Mucosa of stomach (tissue), 1 donor: ENCODE data around the gene CBX4.

Experiments used
- H3K27me3 ChIP-seq: one replicate; pipeline ENCODE4 v1.7.0; 2013; ENCODE audit warnings: mild to moderate bottlenecking, low read length; ENCODE audit not compliant: control insufficient read depth, insufficient read depth
- H3K36me3 ChIP-seq: one replicate; pipeline ENCODE4 v1.7.0; 2013; ENCODE audit warnings: low read length; ENCODE audit not compliant: control insufficient read depth, insufficient read depth
- H3K4me1 ChIP-seq: one replicate; pipeline ENCODE4 v1.7.0; 2013; ENCODE audit warnings: mild to moderate bottlenecking, low read length; ENCODE audit not compliant: control insufficient read depth, insufficient read depth
- H3K4me3 ChIP-seq: one replicate; pipeline ENCODE4 v1.7.0; 2013; ENCODE audit warnings: low read length
- H3K9ac ChIP-seq: one replicate; pipeline ENCODE4 v1.7.0; 2013; ENCODE audit warnings: mild to moderate bottlenecking, low read length, moderate library complexity
- H3K9me3 ChIP-seq: one replicate; pipeline ENCODE4 v1.7.0; 2013; ENCODE audit warnings: mild to moderate bottlenecking, low read length, moderate library complexity; ENCODE audit not compliant: control insufficient read depth
- donor health status: Pancreatic carcinoma.

Gene CBX4

DNA sequence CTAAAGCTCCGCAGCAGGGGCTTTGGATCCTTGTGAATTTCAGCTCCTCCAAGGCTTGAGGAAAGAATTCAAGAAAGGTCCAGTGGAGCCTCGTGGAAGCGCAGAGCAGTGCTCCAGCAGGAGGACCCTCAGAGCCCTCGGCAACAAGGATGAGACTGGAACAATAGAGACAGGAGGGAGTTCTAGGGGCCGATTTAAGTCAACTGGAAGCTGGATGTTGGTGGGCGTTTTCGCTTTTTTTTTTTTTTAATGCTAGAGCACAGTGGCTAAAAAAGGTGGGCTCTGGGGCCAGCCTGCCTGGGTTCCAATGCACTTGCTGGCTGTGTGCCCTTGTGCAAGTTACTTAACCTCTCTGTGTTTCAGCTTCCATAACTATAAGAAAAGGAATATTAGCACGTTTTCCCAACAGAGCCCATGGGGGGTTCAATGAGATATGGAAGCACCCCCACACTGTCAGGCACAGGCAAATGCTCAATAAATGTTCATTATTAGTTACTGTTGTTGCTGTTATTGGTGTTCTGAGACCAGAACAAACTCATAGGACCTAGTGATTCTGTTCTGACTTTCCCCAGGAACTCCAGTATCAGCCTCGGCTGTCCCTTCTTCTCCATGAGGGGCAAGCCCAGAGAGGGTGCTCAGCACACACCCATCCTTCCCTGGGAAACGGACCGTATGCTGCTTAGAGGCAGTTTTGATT is 37.1 kb downstream of the CBX4 start:
- Histone ChIP-seq H3K9ac (no peak overlapping the region), H3K4me3 (no peak overlapping the region), H3K36me3 (no peaks in the 10 kb centered on the region), H3K4me1 (peaks cover 58% of the 10 kb centered on the region), H3K9me3 (peaks cover 4% of the 10 kb centered on the region), H3K27me3 (peaks cover 96% of the 10 kb centered on the region)

DNA sequence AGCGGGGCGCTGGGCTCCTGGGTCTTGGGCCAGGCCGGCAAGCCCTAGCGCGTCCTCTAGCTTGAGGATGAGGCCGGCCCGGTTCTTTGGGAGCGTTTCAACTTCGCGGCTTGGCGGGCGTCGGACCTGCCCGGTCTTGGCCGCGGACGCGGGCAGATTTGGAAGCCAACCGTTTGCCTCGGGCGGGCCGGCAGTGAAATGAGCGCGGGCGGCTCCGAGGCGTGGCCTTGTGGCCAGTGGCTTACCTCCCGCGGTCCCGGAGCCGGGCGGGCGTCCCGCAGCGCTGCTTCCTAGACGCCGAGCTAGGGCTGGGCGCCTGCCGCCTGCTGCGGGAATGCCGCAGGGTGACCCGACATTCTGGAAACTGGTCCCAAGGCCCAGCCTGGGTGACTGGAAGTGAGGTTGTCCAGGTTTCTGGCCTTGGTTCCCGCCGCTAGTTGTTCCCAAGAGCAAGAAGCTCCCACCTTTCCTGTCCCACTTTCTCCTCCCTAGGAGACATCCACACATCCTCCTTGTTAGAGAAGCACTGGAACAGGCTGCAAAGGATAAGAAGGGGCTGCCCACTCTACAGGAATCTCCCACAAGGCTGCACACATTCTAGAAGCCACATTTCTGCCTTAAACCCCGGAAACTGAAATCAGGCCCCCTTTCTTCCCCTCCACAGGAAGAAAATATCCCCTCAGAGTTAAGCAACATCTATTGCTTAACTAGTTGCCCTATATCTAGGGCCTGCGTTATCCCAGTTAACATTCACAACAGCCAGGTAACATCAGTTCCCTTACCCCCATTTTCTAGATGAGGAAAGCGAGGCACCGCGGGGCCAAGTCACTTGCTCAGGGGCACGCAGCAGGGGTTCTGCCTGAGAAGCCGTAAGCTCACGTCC is 37.8 kb downstream of the CBX4 start:
- Histone ChIP-seq H3K4me3 (peak overlapping the region; percentile 46), H3K4me1 (peaks cover 59% of the 10 kb centered on the region)

DNA sequence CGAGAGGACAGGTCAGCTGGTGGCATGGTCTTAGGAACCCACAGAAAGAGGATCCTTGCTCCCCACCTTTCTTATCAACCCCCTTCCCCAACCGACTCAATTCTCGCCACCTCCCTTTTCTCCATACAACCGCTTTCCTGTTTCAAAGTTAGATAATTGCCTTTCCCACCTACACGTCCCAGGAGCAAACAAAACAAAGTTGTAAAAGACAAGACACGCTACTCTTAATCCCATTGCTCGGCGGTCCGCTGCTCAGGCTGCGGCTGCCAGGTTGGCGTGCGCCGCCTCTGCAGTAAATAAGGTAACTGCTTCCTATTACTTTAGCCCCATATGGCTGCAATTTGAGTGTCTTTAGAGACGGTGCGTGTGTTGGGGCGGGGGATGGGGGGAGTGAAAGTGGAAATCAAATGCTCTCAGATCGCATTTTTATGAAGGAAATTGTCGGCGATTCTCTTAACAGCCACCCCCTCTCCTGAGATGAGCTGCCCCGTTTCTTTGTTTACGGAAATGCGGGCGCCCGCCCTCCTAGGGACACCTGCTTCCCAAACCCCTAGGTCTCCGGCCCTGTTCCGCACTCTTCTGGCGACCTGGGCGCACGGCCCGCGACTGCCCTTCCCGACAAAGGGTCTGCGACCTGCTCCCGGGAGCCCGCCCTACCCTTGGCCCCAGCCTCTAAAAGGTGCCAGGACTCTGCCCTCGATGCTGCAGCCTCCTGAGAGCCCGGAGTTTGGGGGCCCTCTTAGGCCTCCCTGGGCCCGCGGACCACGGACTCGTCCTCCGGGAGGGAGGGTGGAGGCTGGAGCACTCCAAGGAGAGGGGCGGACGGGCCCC is 38.7 kb downstream of the CBX4 start:
- H3K27me3 ChIP-seq, result peaks cover 79% of the 10 kb centered on the region
- peak overlapping the region; percentile 46 for H3K4me3 ChIP-seq
- peaks cover 66% of the 10 kb centered on the region for H3K4me1 ChIP-seq

More for the DNA sequence above, 37.8 kb downstream of the CBX4 start:
- Histone ChIP-seq H3K9me3 (peaks cover 4% of the 10 kb centered on the region), H3K9ac (peak overlapping the region; percentile 14), H3K36me3 (no peaks in the 10 kb centered on the region), H3K27me3 (peaks cover 88% of the 10 kb centered on the region)

DNA sequence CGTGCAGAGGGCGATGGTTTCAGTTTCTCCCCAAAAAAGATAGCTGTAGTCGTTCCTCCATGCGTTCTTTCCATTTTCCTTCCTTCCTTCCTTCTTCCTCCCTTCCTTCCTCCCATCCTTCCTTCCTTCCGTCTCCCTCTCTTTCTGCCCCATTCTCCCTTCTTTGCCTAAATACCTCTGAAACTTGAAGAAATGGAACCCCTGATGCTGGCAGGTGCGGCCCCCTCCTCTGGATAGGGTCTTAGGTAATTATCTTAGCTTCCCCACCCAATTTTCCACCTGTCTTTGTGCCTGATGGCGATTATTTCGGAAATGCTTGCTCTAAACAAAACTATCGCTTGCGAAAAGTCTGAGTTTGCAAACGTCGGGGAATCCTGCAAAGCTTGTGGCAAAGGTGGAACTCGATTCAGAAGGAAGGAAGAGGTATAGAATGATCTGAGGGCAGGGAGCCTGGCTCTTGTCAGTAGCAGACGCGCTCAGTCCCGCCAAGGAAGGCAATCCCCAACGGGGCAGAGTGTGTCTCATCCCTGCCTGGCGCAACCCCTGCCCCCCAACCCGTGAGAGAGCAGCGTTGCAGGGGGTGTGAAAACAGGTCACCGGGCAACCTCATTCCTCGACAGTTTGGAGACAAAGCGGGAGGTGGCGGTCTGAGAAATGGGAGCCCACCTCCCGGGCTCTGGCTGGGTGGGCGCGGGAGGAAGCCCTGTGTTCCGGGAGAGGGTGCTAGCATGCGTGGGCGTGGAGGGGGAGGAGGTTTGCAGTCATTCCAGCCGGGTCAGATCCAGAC is 39.5 kb downstream of the CBX4 start:
- H3K9me3 ChIP-seq, result peaks cover 4% of the 10 kb centered on the region
- peaks cover 71% of the 10 kb centered on the region for H3K27me3 ChIP-seq
- H3K4me3 ChIP-seq, result no peak overlapping the region
- H3K9ac ChIP-seq, result no peak overlapping the region
- H3K36me3 ChIP-seq, result no peaks in the 10 kb centered on the region
- peaks cover 66% of the 10 kb centered on the region for H3K4me1 ChIP-seq

More for the DNA sequence above, 38.7 kb downstream of the CBX4 start:
- Histone ChIP-seq H3K9ac (peak overlapping the region; percentile 14), H3K9me3 (peaks cover 4% of the 10 kb centered on the region), H3K36me3 (no peaks in the 10 kb centered on the region)

DNA sequence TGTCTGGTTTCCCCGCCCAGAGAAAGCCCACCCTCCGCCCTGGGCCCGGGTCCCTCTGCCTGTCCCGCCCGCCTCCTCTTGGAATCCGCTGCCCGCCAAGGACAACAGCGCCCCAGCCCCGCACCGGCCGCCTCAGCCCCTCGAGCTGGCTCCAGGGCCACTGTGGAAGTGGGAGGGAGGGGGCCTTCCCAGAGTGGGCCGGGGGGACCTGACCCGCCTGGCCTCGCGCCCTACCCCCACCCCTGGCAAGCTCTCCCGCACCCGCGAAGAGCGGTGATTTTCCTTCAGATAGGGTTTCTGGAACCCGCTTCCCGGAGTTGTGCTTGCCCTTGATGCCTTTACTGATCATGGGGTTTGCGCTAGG is 40.1 kb downstream of the CBX4 start:
- H3K27me3 ChIP-seq, result peaks cover 69% of the 10 kb centered on the region
- no peaks in the 10 kb centered on the region for H3K36me3 ChIP-seq
- no peak overlapping the region for H3K9ac ChIP-seq
- no peak overlapping the region for H3K4me3 ChIP-seq
- peaks cover 61% of the 10 kb centered on the region for H3K4me1 ChIP-seq
- H3K9me3 ChIP-seq, result peaks cover 4% of the 10 kb centered on the region

DNA sequence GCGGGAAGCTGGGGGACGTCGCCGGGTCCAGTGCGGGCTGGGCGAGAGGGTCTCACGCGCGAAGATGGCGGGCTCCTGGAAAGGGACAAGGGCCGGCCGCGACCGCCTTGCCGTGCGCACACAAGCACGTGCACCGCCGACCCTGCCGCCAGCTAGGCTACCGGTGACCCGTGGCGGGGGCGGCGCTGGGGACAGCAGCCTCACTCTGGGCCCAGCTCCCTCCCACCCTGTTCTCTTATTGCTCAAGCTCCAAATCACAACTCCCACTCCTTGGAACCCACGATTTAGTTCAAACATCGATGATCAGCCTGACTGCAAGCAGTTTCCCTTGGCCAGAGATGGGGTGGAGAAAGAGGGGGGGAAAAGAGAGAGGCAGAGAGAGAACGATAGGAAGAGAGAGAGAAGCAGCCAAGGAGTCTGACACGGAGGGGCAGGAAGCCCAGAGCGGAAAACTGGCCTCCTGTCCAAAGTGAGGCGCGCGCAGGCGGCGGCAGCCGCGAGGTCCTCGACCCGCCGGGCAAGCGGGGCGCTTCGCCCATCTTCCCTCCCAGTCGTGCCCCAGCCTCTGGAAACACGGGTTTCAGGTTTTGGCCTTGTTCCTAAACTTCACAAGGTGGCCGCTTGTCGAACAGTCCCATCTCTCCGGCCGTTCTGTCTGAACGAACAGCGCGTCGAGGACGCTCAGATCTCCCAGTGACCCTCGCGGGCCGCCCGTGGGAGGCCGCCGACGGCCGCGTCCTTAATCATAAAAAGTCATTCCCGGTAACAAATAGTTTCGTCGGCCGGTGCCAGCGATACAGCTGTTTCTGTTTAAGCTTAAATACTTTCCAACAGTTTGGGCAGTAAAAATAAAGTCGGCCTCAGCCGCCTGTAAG is 40.7 kb downstream of the CBX4 start:
- H3K9ac ChIP-seq, result no peak overlapping the region
- peaks cover 67% of the 10 kb centered on the region for H3K27me3 ChIP-seq
- H3K36me3 ChIP-seq, result no peaks in the 10 kb centered on the region
- peaks cover 4% of the 10 kb centered on the region for H3K9me3 ChIP-seq
- H3K4me3 ChIP-seq, result no peak overlapping the region
- H3K4me1 ChIP-seq, result peaks cover 56% of the 10 kb centered on the region

DNA sequence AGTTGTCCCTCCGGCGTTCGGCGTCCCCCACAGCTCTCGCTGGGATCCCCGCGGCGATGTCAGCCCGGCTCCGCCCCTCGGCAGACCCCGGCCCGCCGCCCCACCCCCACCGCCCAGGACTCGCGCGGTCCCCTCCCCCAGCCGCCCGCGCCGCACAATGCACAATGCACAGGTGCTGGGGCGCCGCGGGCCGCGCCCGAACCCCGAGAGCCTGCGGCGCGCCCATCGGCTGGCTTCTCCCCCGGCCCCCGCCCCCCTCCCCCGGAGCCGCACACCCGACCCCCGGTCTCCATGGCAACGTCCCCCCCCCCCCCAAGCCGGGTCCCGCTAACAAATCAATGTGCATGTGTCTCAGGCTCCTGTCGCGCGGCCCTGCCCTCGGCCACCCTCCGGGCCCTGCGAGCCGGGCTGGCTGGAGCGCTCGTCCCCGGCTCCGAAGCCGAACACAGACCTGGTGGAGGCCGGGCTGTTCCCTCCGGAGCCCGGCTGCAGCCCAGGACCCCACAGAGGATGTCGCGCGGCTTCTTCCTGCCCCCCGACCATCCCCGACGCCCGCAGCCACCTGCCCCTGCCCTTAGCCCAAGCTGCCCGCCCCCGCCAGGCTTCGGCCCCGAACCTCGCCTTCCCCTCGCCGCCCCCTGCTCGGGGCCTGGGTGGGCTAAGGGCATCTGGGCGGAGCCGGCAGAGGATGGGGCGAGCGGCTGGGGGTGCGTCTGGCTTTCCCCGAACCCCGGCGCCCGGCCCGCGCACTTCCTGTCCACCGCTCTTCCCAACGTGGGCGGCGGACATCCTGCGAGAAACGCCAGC is 41.5 kb downstream of the CBX4 start:
- Histone ChIP-seq H3K9ac (no peak overlapping the region), H3K4me1 (peaks cover 57% of the 10 kb centered on the region), H3K9me3 (peaks cover 4% of the 10 kb centered on the region), H3K27me3 (peaks cover 66% of the 10 kb centered on the region), H3K4me3 (no peak overlapping the region), H3K36me3 (no peaks in the 10 kb centered on the region)

DNA sequence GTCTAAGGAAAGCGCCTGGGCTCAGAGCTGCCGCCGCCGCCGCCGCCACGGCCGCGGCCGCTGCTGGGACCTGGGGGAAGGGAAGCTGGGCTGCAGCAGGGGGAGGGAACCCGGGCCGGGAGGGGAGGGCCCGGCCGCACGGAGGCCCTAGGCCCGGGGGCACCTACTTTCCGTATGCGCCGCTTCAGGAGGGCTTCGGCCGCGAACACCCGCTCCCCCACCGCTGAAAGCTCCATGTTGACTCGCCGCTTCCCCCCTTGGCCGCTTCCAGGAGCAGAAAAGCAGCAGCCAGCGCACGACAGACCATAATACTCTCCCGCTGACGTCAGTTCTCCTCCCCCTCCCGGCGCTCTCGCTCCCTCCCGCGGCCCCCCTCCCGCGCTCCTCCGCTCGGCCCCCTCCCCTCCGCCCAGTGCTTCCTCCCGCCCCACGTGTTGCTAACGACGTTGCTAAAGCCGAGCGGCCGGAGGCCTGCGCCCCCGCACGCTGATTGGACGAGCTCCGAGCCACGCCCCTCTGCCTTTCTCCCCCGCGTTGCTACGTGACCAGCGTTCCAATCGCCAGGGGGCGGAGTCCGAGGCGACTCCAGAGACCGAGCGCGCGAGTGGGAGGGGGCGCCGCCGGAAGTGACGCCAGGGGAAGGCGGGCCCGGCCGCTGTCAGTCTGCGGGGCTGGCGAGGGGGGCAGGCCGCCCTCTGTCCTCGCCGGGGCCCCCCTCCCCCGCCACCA is 42.3 kb downstream of the CBX4 start, which contains the start of gene CBX8:
Gene CBX8 (minus strand): TSS at position 315 of the 729 bp plus-strand sequence. CDS start 79 bp downstream, at position 236.
- Histone ChIP-seq H3K27me3 (peaks cover 66% of the 10 kb centered on the region), H3K36me3 (no peaks in the 10 kb centered on the region), H3K4me1 (peaks cover 57% of the 10 kb centered on the region), H3K4me3 (peak within 1 kb of the TSS; percentile 46), H3K9ac (peak within 1 kb of the TSS; percentile 74), H3K9me3 (peaks cover 4% of the 10 kb centered on the region)

DNA sequence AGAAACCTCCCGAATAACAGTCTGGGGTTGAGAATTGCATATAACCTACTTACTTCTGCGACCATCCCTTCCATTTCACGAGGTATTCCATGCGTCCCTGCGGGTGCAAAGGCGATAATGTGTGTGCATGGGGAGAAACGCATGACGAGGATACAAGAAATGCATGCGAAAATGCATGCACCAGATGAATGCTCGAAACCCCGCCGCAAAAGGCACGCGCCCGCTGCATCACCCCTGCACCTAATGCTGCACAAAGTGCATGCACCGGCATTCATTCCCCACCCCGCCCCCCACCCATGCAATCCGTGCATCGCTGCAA is 42.8 kb downstream of the CBX4 start:
- Histone ChIP-seq H3K36me3 (no peaks in the 10 kb centered on the region), H3K4me3 (peak overlapping the region; percentile 46), H3K9ac (peak overlapping the region; percentile 74), H3K9me3 (peaks cover 4% of the 10 kb centered on the region), H3K4me1 (peaks cover 58% of the 10 kb centered on the region), H3K27me3 (peaks cover 66% of the 10 kb centered on the region)
